HepG2 (cell line): ENCODE data around the gene UBL4B. TPM values are rescaled to one million over a fixed set of nuclear protein-coding genes. Genes with fewer than 3 reads are reported as not detected.

Experiments
- ATAC-seq: fragments of 200-7000 bp; cut with Tn5 transposase; 3 replicates; pipeline ENCODE4 v1.9.1; 2020; ENCODE audit warnings: mild to moderate bottlenecking, moderate library complexity
- BruUV-seq: library from RNA; stranded (reverse); fragments of 400-500 nt; replicated peaks from 2 replicates; lab custom pipeline; 2021; lab: Mats Ljungman, UMichigan
- CTCF ChIA-PET: fragments of 300-600 bp; formaldehyde crosslinking; extraction: SDS; loops from one replicate; lab custom pipeline; 2021; ENCODE audit warnings: low total read pairs, inconsistent platforms, low intra/inter-chr PET ratio; lab: Yijun Ruan, JAX
- POLR2A ChIA-PET: fragments of 350-600 bp; sonication (Branson Sonifier 250); formaldehyde crosslinking; loops from one replicate; lab custom pipeline; 2020; ENCODE audit warnings: antibody characterized with exemption, inconsistent platforms; lab: Yijun Ruan, JAX
- DNase-seq: peaks from one replicate; pipeline ENCODE4 v3.0.0-alpha.2; 2015; ENCODE audit warnings: low spot score
- FAIRE-seq: peaks from 3 replicates; lab custom pipeline; 2011; peaks lifted over from hg19 to GRCh38; lab: Jason Lieb, UNC
- H2AFZ ChIP-seq: one replicate; pipeline ENCODE4 v1.6.1; 2011; ENCODE audit warnings: low read length, inconsistent platforms
- H3K27ac ChIP-seq: fragments of 300-600 bp; 3 replicates; pipeline ENCODE4 v1.8.0; 2011; ENCODE audit warnings: mixed run types, mild to moderate bottlenecking, mixed read lengths, low read length, inconsistent platforms; ENCODE audit not compliant: insufficient read depth; ENCODE audit errors: extremely low read length
- H3K27me3 ChIP-seq, 2 experiments: fragments of 200-600 bp in 1 of 2; 2 replicates in 1 of 2; 3 replicates in 1 of 2; pipeline versions ENCODE4 v1.6.0 to v1.8.0; 2011; ENCODE audit warnings: low read length in 2 of 2, mild to moderate bottlenecking in 2 of 2, moderate library complexity in 2 of 2, inconsistent platforms in 1 of 2; ENCODE audit not compliant: insufficient read depth in 2 of 2, control insufficient read depth in 1 of 2
- H3K36me3 ChIP-seq, 2 experiments: fragments of 200-600 bp in 1 of 2; replicated peaks in 1 of 2; 2 replicates in 1 of 2; 3 replicates in 1 of 2; pipeline versions ENCODE4 v1.5.1 to v1.8.0; 2011; ENCODE audit warnings: low read length in 2 of 2, inconsistent platforms in 1 of 2; ENCODE audit not compliant: insufficient read depth in 2 of 2, control insufficient read depth in 1 of 2
- H3K4me1 ChIP-seq: 2 replicates; pipeline ENCODE4 v1.5.1; 2012; ENCODE audit warnings: low read length, inconsistent platforms; ENCODE audit not compliant: insufficient read depth
- H3K4me2 ChIP-seq: 2 replicates; pipeline ENCODE4 v1.6.0; 2011; ENCODE audit warnings: low read depth, low read length, inconsistent platforms
- H3K4me3 ChIP-seq, 3 experiments: fragments of 200-600 bp in 1 of 3; sonication (generic), shearing (Covaris generic) in 1 of 3; replicated peaks in 1 of 3; 2 replicates each; pipeline ENCODE4 v1.5.1; 2011 to 2016; ENCODE audit warnings: low read length in 3 of 3, inconsistent platforms in 2 of 3, low read depth in 2 of 3, mild to moderate bottlenecking in 2 of 3, control low read depth in 1 of 3, mixed read lengths in 1 of 3; ENCODE audit not compliant: insufficient read depth in 1 of 3
- H3K79me2 ChIP-seq: one replicate; pipeline ENCODE4 v1.6.1; 2011; ENCODE audit warnings: low read length, inconsistent platforms; ENCODE audit not compliant: insufficient read depth
- H3K9ac ChIP-seq: 2 replicates; pipeline ENCODE4 v1.6.0; 2011; ENCODE audit warnings: mild to moderate bottlenecking, low read depth, low read length, inconsistent platforms; ENCODE audit not compliant: insufficient read depth
- H3K9me3 ChIP-seq: 2 replicates; pipeline ENCODE4 v1.5.1; 2012; ENCODE audit warnings: mild to moderate bottlenecking, low read length
- H4K20me1 ChIP-seq: 2 replicates; pipeline ENCODE4 v1.6.0; 2011; ENCODE audit warnings: inconsistent platforms, mild to moderate bottlenecking, low read length, moderate library complexity; ENCODE audit not compliant: insufficient read depth
- CC2D1A ChIP-seq: sonication (generic); formaldehyde crosslinking; IDR thresholded peaks from 2 replicates; pipeline ENCODE4 v1.8.1; 2023; ENCODE audit warnings: mild to moderate bottlenecking, missing genetic modification reagents
- HCFC1 ChIP-seq: fragments of 150-350 bp; IDR thresholded peaks from 2 replicates; pipeline ENCODE4 v1.6.1; 2014; ENCODE audit warnings: low read depth, low read length
- IKZF5 ChIP-seq: IDR thresholded peaks from 2 replicates; pipeline ENCODE4 v1.6.1; 2018; ENCODE audit warnings: missing genetic modification reagents, mild to moderate bottlenecking, missing compliant biosample characterization
- MIXL1 ChIP-seq: IDR thresholded peaks from 2 replicates; pipeline ENCODE4 v1.6.1; 2016
- MTF1 ChIP-seq: sonication (generic); formaldehyde crosslinking; IDR thresholded peaks from 2 replicates; pipeline ENCODE4 v1.5.0; 2020; ENCODE audit warnings: missing genetic modification reagents
- PATZ1 ChIP-seq: sonication (generic); formaldehyde crosslinking; IDR thresholded peaks from 2 replicates; pipeline ENCODE4 v1.4.0; 2020; ENCODE audit warnings: missing genetic modification reagents
- RFX1 ChIP-seq: fragments of 450-650 bp; IDR thresholded peaks from 2 replicates; pipeline ENCODE4 v1.6.1; 2017
- SP140L ChIP-seq: sonication (generic); formaldehyde crosslinking; IDR thresholded peaks from 2 replicates; pipeline ENCODE4 v1.4.0; 2020; ENCODE audit warnings: missing genetic modification reagents, borderline replicate concordance
- SYNCRIP ChIP-seq: fragments of 200-400 bp; formaldehyde crosslinking; IDR thresholded peaks from 2 replicates; pipeline ENCODE4 v1.6.1; 2018; ENCODE audit warnings: mild to moderate bottlenecking, low read depth, low read length; ENCODE audit not compliant: insufficient read depth
- ZBTB7A ChIP-seq: sonication (generic); formaldehyde crosslinking; IDR thresholded peaks from 2 replicates; pipeline ENCODE4 v1.8.0; 2022; ENCODE audit warnings: mild to moderate bottlenecking, missing genetic modification reagents
- ZNF143 ChIP-seq: sonication (generic); formaldehyde crosslinking; IDR thresholded peaks from 2 replicates; pipeline ENCODE4 v1.4.0; 2020; ENCODE audit warnings: missing genetic modification reagents
- ZNF207 ChIP-seq: fragments of 450-650 bp; IDR thresholded peaks from 2 replicates; pipeline ENCODE4 v1.6.1; 2016; ENCODE audit warnings: antibody characterized with exemption, borderline replicate concordance
- ZNF343 ChIP-seq: sonication (generic); formaldehyde crosslinking; IDR thresholded peaks from 2 replicates; pipeline ENCODE4 v1.4.0; 2020; ENCODE audit warnings: mild to moderate bottlenecking, missing genetic modification reagents
- ZNF441 ChIP-seq: sonication (generic); formaldehyde crosslinking; IDR thresholded peaks from 2 replicates; pipeline ENCODE4 v1.7.0; 2021; ENCODE audit warnings: missing genetic modification reagents, borderline replicate concordance
- ZNF607 ChIP-seq: sonication (generic); formaldehyde crosslinking; IDR thresholded peaks from 2 replicates; pipeline ENCODE4 v1.5.1; 2020; ENCODE audit warnings: missing genetic modification reagents, mild to moderate bottlenecking, borderline replicate concordance
- ZNF747 ChIP-seq: sonication (generic); formaldehyde crosslinking; IDR thresholded peaks from 2 replicates; pipeline ENCODE4 v1.8.1; 2023; ENCODE audit warnings: missing genetic modification reagents, mild to moderate bottlenecking, borderline replicate concordance
- ZNF841 ChIP-seq: sonication (generic); formaldehyde crosslinking; IDR thresholded peaks from 2 replicates; pipeline ENCODE4 v1.8.1; 2023; ENCODE audit warnings: missing genetic modification reagents, borderline replicate concordance
- ZSCAN25 ChIP-seq: sonication (generic); formaldehyde crosslinking; IDR thresholded peaks from 2 replicates; pipeline ENCODE4 v1.8.0; 2022; ENCODE audit warnings: mild to moderate bottlenecking, missing genetic modification reagents
- WGBS: methylation state at CpG from one replicate; pipeline ENCODE4 v1.1.6; 2017; ENCODE audit warnings: low lambda C conversion rate; 5-methylcytosine and 5-hydroxymethylcytosine counted together
- in situ Hi-C: cut with HindIII; loops from 2 replicates; pipeline ENCODE4 v1.10.0; 2017; ENCODE audit warnings: low pct_unique_long_range_greater_than_20kb; ENCODE audit not compliant: extremely low pct_ligation_motif_present
- intact Hi-C: fragments of 100-400 bp; cut with micrococcal nuclease; formaldehyde crosslinking; loops from one replicate; pipeline ENCODE4 v1.10.0; 2022; ENCODE audit not compliant: unreplicated experiment
- polyA plus RNA-seq, 8 experiments: library from polyadenylated mRNA; depleted of rRNA in 3 of 8; stranded (reverse) in 7 of 8; unstranded in 1 of 8; fragments of >200 nt; fragmentation: Illumina TruSeq in 4 of 8; extraction: Trizol in 4 of 8; gene quantifications; 2 replicates each; pipeline versions ENCODE4 v1.2.1 to v1.2.3, GENCODE V29; 2011 to 2016; ENCODE audit warnings: low read depth in 4 of 8, missing spikeins in 1 of 8, mixed read lengths in 1 of 8; ENCODE audit not compliant: insufficient read depth in 1 of 8
- total RNA-seq, 5 experiments: library from RNA; depleted of rRNA; stranded (reverse); fragments of >200 nt; fragmentation: Illumina TruSeq; extraction: Trizol; gene quantifications; 2 replicates each; pipeline ENCODE4 v1.2.3, GENCODE V29; 2016; ENCODE audit warnings: low read depth in 1 of 5
- TF ChIP-seq, protein P1 (sequence below): sonication (generic); formaldehyde crosslinking; conservative IDR thresholded peaks from 2 replicates; pipeline ENCODE4 v1.8.0; 2022; ENCODE audit warnings: missing genetic modification reagents
- TF ChIP-seq, protein P2 (sequence below): sonication (generic); formaldehyde crosslinking; IDR thresholded peaks from 2 replicates; pipeline ENCODE4 v1.8.1; 2023; ENCODE audit warnings: mild to moderate bottlenecking, missing genetic modification reagents, borderline replicate concordance
- TF ChIP-seq, protein P3 (sequence below): IDR thresholded peaks from 2 replicates; pipeline ENCODE4 v1.6.1; 2016; ENCODE audit warnings: missing genetic modification reagents, missing compliant biosample characterization

Gene UBL4B
- total and polyA plus RNA-seq, 2 of the 13 experiments (the other 11 are each of a cell fraction or from before 2014, with no cell fraction given) = not detected

- no peak for TF ChIP-seq ZNF607 (CRISPR knock-in tag)
- TF ChIP-seq ZNF207 = no peak
Measured at GRCh38 chr1:110144366-110144765, 32.1 kb downstream of the UBL4B start (continued).

- Histone ChIP-seq H3K9me3 (no peaks in the 10 kb centered on the region), H3K4me2 (no peak overlapping the region), H3K4me3 (no peak overlapping the region), H3K27me3 (peaks cover 1 to 5% of the 10 kb centered on the region in 2 experiments; a peak in 2 of 5 replicates), H3K27ac (no peak overlapping the region), H2AFZ (no peak overlapping the region), H3K4me1 (no peaks in the 10 kb centered on the region), H4K20me1 (no peaks in the 10 kb centered on the region), H3K36me3 (no peaks in the 10 kb centered on the region), H3K9ac (no peak overlapping the region), H3K79me2 (no peaks in the 10 kb centered on the region)
- BruUV-seq = no TSS peak
- intact Hi-C loops (no loop called here), in situ Hi-C loops (no loop called here)
- FAIRE-seq = no peak
- 36% methylated on average over 4 of the region's 4 CpGs for WGBS
- DNase-seq = no peak
- ChIA-PET CTCF (no interaction called here), POLR2A (no interaction called here)
- ATAC-seq = peak; percentile 40; the same call in 1 of the 3 replicates
- no peak for TF ChIP-seq RFX1
- no peak for TF ChIP-seq MTF1
- no peak for TF ChIP-seq SP140L (CRISPR knock-in tag)
- TF ChIP-seq, protein P1, sequence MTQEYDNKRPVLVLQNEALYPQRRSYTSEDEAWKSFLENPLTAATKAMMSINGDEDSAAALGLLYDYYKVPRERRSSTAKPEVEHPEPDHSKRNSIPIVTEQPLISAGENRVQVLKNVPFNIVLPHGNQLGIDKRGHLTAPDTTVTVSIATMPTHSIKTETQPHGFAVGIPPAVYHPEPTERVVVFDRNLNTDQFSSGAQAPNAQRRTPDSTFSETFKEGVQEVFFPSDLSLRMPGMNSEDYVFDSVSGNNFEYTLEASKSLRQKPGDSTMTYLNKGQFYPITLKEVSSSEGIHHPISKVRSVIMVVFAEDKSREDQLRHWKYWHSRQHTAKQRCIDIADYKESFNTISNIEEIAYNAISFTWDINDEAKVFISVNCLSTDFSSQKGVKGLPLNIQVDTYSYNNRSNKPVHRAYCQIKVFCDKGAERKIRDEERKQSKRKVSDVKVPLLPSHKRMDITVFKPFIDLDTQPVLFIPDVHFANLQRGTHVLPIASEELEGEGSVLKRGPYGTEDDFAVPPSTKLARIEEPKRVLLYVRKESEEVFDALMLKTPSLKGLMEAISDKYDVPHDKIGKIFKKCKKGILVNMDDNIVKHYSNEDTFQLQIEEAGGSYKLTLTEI (CRISPR knock-in tag) = no peak
- TF ChIP-seq ZSCAN25 = no peak
- TF ChIP-seq HCFC1 = no peak
- TF ChIP-seq PATZ1 (CRISPR knock-in tag) = no peak
- TF ChIP-seq SYNCRIP = no peak
- no peak for TF ChIP-seq ZNF841
- no peak for TF ChIP-seq ZNF747 (CRISPR knock-in tag)
- TF ChIP-seq ZNF343 (CRISPR knock-in tag) = no peak
- no peak for TF ChIP-seq ZNF441 (CRISPR knock-in tag)
- no peak for TF ChIP-seq IKZF5 (CRISPR knock-in tag)
- no peak for TF ChIP-seq ZNF143 (CRISPR knock-in tag)
- TF ChIP-seq, protein P2, sequence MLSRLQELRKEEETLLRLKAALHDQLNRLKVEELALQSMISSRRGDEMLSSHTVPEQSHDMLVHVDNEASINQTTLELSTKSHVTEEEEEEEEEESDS = no peak
- TF ChIP-seq MIXL1 (CRISPR knock-in tag) = no peak
- TF ChIP-seq, protein P3, sequence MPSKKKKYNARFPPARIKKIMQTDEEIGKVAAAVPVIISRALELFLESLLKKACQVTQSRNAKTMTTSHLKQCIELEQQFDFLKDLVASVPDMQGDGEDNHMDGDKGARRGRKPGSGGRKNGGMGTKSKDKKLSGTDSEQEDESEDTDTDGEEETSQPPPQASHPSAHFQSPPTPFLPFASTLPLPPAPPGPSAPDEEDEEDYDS (CRISPR knock-in tag) = no peak
- TF ChIP-seq CC2D1A = no peak
- TF ChIP-seq ZBTB7A (CRISPR knock-in tag) = no peak
Measured at GRCh38 chr1:110148961-110149360, 36.7 kb downstream of the UBL4B start.
